Thyroid gland (tissue), 4 donors: ENCODE measurements around the gene BOLL.

ENCODE experiments used
- CTCF ChIP-seq, 6 experiments: fragments of 200-600 bp in 3 of 6; fragments of 450-650 bp in 3 of 6; sonication (generic) in 3 of 6; IDR thresholded peaks; one replicate each; pipeline ENCODE4 v1.5.1; 2016 to 2019; ENCODE audit warnings: antibody characterized with exemption in 6 of 6, mild to moderate bottlenecking in 2 of 6, inconsistent platforms in 1 of 6, moderate library complexity in 1 of 6
- POLR2A ChIP-seq, 2 donors: fragments of 450-650 bp; IDR thresholded peaks; one replicate each; pipeline ENCODE4 v1.6.1; 2017; ENCODE audit warnings: antibody characterized with exemption in 2 of 2, mild to moderate bottlenecking in 2 of 2, moderate library complexity in 1 of 2

DNA sequence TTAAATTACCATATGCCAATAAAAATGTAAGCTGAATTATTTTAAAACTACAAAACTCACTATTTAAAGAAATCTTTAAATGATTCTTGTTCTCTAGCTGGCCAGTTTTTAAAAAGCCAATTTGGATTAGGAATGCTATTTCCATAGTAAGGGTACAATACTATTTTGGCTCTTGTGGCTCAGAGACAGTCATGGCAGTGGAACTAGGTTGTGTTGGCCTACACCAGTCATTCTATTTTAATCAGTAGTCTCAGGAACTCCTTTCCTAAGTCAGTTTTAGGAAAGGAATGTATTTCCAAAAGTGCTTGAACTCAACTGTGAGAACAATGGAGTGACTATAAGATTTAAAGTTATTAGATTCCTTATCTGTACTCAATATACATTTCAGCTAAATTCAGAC lies 5.9 kb downstream of the BOLL start:
- TF ChIP-seq CTCF (IDR thresholded peaks at IDR 0.05) (no peak), POLR2A (IDR thresholded peaks at IDR 0.05) (no peak)
